ENCODE data around the gene AMER3.
A peak's percentile ranks its signal among the peaks of the same experiment; 100 is the strongest.

Gene AMER3

DNA sequence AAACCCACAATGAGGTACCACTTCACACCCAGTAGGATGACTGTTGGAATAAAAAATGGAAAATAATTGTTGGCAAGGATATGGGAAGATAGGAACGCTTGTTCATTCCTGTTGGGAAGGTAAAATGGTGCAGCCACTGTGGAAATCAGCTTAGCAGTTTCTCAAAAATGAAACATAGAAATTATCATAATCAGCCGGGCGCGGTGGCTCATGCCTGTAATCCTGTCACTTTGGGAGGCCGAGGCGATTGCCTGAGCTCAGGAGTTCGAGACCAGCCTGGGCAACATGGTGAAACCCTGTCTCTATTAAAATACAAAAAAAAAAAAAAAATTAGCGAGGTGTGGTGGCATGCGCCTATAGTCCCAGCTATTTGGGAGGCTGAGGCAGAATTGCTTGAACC lies 23.4 kb downstream of the AMER3 start:
- DNase-seq (ENCODE audit: low spot score): no peak

DNA sequence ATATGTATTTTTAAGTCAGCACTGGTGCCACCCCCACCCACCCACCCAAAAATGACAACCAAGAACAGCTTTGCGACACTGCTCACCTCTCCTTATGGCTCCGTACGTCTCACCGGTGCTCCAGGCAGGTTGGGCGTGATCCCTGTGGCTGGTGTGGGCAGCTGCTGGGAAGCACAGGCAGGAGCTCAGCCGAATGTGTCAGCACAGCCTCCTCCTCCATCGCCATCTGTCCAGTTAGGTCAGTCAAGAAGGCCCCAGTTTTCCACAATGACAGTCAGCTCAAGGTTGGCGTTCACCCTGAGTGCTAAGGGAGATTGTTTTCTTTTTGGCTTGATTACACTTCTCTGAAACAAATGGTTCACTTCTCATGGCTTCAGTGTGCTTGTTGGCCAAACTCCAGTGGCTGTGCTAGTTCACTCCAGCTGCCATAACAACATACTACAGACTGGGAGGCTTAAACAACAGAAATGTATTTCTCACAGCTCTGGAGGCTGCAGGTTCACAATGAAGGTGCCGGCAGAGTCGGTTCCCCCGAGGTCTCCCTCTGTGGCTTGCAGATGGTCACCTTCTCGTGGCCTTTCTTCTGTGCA lies 30.2 kb downstream of the AMER3 start:
- DNase-seq (ENCODE audit: low spot score): no peak

DNA sequence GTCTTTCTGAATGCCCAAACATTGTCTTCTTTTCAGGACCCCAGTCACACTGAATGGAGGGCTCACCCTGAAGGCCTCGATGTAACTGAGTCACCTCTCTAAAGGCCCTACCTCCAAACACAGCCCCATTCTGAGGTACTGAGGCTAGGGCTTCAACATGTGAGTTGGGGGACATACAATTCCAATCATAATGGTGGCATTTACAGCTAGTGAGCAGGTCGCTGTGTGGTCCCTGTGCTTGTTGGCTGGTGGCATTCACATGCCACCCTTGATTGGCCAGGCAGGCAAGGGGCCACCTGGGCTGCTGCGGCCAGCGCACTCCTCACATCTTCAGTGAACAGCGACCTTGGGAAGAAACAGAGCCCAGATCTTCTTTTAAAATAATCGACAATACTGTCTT lies 30.7 kb downstream of the AMER3 start:
- no peak for DNase-seq (ENCODE audit: low spot score)

DNA sequence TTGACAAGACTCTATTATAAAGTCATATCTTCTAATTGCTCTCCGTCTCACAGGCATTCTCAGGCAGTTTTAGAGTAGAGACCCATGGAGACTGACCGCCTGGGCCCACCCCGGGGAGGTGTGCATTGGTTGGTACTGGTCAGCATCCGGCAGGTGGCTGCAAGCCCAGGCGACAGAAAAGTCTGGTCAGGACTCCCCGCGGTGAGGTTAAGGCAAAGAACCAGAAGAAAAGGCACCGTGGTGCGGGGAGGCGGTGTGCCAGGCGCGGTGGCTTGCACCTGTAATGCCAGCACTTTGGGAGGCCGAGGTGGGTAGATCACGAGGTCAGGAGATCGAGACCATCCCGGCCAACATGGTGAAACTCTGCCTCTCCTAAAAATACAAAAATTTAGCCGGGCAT lies 32.5 kb downstream of the AMER3 start:
- DNase-seq (ENCODE audit: low spot score): no peak

DNA sequence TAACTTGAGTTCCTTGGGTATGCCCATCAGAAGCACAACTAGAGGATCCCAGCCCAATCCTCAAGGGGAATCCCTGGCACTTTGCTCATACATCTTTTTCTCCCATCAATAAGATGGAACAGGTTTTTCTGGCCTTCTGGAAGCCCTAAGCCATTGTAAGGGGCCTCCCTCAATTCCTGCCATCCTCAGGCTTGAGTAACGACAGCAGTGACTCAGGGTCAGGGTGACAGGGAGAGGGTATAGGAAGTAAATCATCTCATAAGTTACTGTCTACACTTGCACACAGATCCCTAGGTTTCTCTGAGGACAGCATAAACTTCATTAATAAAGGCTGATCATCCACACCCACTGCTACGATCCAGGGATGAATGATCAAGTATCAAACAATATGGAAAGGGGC lies 35.0 kb downstream of the AMER3 start:
- no peak for DNase-seq (ENCODE audit: low spot score)

DNA sequence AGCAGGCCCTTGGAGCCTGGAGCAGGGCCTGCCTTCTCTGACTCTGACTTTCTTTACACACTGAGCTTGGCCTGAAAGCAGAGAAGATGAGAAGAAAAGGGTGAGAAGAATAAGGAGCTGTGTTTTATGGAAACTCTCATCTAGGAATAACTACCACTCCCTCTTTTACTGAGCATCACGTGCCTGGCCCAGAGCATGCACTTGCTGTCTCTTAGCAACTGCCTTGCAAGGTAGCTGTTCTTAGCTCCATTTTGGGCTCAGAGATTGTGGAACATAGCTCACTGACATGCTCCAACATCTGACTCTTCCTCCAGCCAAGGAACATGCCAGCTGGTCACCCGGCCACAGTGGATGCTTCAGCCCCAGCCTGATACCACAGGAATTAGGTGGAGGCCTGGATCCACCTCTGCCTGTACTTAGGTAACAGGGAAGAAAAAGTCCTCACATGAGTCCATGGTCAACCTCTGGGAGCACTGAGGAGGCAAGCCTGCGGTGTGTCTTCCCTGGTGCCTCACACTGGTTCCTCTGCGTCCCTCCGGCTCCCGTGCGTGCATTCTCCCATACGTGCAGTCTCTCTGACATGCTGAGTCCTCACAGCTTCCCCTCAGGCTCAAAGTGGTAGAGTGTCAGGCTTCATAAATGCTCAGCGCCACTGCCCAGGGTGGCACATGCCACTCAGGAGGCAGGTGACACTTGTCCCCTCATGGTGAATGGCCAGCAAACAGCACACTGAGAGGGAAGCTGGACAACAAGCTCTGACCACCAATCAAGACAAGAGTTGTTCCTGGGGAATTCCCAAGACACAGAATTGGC lies 35.7 kb downstream of the AMER3 start:
- DNase-seq (ENCODE audit: low spot score): no peak

DNA sequence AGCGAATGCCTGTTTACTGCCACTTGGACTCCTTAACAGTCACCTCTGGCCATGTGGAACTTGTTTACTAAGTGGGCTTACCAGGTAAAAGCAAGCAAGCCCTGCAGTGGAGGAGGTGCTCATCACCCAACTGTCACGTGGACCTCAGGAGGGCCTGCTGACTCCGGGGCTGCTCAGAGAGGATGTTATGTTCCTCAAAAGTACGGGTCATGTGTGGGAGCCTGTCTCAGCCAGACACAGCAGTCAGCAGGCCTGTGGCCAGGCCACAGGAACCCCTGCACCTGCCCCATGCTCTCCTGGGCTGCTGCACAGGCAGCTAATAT lies 36.2 kb downstream of the AMER3 start:
- no peak for DNase-seq (ENCODE audit: low spot score)

DNA sequence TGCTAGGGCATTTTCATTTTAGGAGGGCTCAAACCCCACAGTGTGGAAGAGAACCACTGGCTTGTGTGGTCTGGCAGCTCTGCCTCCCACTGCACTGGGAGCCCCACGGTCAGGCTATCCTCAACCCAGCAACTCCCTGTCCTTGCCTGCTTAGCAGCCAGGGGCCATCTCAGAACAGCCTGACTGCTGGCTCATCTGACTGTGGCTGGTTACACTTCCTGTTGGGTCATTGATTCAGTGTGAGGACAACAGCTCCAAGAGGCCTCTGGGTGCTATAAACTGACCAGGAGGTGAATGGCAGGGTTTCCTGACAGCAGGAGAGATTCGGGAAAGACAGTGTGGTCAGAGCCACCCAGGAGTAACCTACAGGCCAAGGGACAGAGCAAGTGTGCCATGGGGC lies 40.1 kb downstream of the AMER3 start:
- no peak for DNase-seq (ENCODE audit: low spot score)

DNA sequence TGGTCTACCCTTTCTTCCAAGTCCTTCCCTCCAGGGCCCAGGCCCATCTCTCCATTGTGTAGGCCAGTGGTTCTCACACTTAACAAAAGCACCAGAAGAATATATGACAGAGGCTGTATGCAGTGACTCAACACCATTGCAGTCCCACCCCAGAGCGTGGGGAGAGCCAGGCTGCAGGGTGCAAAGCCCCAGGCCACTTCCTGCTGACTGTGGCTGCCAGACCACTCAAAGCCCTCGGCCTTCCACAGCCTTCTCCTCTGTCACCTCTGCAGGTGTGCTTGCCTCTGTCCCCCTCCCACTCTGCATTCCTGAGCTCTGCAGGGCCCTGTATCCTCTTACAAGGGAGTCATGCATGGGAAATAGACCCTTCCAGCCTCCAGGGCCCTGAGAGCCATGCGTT lies 41.0 kb downstream of the AMER3 start:
- DNase-seq (ENCODE audit: low spot score): no peak

DNA sequence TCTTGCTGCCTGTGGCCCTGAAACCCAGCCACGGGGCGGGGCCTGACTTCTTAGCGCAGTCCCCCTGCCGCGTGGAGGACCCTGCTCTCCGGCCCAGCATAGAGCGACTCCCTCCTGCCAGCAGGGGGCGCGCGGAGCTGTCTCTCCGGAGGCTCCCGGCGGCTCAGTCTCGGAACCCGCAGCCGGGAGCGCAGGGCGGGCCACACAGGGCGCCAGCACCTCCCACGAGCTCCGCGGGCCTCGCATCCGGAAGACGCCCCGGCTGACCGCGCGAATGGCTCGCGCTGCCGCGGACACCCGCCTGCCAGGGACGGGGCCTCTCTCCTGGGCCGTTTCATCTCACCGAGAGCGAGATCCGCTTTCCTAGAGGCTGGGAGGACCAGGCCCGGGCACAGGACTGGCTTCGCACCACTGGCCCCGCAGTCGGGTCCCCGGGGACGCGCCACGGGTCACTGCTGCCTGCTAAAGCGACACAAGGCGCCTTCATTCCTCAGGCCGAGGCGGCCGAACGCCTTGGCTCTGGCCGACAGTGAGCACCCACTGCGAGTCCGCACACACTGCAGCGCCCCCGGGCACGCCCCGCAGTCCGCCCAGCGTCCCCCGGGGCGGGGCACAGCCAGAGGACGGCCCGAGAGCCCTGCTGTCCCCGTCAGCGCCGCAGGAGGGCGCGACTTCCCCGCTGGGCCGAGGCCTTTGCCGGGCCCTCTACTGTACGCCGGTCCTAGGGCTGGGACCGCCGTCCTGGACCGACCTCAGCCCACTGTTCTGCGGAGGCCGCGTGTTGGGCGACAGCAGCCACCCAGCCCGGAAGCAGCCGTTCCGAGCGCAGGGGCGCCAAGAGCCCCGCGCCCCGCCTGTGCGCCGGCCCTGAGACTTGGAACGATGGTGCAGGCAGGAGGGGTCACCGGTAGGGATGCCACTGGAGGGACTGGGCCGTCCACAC lies 42.4 kb downstream of the AMER3 start:
- DNase-seq (ENCODE audit: low spot score): peak; percentile 81

DNA sequence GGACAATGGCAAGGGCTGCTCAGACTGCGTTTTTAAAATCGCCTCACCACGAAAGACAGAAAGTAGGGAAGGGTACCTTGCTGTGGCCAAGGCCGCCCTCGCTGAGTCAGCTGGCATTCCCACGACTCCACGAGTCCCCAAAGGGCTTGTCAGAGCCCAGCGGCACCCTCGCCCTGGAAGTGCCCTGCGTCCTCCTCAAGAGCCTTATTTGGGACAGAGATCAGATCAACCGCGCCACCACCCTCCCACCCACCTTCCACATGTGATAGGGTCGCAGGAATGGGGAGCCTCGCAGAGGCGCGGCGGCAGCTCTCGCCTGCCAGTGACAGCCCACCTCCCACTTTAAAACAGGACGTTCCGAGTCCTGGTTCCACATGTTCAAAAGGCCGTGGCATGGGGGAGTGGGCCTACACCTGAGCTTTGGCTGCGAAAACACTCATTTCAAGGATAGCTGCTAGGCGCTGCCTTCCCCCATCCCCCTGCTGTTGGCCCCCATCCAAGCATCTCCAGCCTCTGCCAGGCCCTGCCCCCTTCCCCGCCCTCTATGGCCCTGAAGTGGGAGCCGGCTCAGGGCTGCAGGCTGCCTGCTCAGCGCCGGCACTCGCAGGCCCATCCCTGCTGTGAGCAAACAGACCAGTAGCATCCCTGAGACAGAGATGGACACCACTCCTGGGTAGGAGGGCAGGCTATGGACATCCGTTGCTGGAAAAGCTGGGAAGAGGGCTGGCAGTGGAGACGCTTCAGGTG lies 43.3 kb downstream of the AMER3 start:
- DNase-seq (ENCODE audit: low spot score): peak; percentile 28

DNA sequence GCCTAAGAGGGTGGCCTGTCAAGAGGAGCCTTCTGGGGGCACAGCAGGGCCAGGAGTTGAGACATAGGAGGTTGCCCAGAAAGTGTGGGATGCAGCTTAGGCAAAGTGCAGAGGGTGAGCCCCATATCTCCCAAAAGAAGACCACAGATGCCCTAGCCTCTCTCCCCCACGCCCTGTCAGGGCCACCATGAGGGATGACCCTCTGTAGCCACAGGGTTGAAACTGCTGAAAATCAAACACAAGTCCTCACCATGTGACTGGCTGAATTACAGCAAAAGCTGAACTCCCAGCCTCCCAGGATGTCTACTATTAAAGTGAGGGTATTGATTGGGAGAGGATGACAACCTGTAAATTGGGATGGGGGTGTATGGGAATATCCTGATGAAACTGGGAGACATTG lies 44.0 kb downstream of the AMER3 start:
- no peak for DNase-seq (ENCODE audit: low spot score)

DNA sequence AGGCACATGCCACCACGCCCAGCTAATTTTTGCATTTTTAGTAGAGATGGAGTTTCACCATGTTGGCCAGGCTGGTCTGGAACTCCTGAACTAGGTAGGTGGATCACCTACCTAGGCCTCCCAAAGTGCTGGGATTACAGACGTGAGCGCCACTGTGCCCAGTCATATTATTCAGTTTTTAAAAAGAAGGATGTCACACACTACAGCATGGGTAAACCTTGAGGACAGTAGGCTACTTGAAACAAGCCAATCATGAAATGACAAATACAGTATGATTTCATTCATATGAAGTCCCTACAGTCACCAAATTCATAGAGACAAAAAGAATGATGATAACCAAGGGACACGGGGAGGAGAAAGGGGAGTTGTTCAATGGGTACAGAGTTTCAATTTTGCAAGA lies 50.3 kb downstream of the AMER3 start:
- no peak for DNase-seq (ENCODE audit: low spot score)

DNA sequence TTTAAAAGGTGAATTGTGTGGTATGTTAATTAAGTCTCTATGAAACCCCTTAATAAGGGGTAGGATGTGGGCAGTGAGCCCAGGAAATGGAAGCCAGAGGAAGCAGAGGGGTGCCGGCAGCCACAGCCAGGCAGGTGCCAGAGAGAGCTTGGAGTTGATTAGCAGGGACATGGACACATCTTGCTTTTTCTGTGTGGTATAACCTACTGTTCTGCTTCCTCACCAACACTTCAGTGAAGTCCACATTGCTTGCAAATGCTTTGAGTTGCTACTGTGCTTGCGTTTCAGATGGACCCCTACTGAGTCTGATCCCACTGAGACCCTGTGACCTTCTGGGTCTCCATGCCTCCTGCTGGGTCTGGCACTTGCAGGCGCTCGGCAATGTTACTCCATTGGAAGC lies 51.0 kb downstream of the AMER3 start:
- DNase-seq (ENCODE audit: low spot score): no peak

DNA sequence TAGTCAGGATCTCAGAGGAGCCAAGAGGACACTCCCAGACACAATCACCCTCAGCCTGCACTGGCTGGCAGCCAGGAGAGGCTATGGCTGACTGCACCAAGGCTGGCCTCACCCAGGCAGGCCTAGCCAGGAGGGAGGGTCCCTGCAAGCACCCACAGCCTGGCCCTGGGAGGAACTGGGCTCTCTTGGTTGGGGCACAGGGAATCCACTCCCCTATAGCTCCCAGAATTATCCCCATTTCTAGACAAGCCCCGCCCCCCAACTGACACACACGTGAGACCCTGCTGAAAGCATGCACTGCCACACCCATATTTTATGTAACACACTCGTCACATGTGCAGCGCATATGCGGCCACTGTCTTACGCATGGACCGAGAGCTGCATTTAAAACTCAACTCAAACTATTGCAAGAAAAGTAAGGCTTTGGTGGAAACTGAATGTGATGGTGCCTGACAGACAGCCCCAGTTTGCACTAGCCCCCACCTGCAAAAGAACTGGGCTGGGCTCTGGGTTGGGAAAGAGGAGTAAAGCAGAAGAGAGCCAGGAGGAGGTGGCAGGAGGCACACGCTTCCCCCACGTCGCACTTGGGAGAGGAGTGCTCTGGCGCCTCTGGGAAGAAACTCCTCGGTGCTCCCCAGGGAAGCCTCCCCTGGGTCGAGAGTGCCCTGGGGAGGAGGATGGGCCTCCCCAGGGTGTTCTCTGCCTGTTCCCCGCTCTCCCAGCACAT lies 52.5 kb downstream of the AMER3 start:
- no peak for DNase-seq (ENCODE audit: low spot score)

DNA sequence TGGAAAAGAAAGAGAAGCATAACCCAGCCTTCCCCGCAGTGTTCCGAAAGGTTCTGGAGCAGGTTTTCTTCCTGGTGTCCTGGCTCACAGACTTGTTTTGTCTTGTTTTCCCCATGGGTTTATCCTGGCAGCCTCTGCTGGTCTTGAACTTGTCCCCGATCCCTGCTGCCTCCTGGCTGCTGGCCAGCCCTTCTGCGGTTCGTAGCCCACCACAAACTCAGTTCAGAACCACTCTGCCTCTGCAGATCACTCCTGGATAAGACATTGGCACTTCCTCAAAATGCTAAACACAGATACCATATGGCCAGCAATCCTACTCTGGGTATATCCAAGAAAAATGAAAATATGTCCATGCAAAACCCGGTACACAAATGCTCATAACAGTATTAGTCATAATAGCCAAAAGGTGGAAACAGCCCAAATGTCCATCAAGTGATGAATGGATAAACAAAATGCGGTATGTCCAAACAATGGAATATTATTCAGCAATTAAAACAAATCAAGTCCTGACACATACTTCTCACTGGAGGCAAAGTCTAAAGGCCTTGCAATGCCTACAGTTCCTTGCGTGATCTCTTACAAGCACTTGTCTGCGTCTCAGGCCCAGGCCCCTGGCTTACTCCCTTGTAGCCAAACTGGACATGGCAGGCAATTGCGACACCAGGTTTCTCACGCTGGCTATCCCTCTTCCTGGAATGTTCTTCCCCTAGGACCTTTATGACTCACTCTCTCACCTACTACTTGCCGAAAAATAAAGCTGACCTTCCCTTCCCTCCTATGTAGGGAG lies 53.3 kb downstream of the AMER3 start:
- no peak for DNase-seq (ENCODE audit: low spot score)

DNA sequence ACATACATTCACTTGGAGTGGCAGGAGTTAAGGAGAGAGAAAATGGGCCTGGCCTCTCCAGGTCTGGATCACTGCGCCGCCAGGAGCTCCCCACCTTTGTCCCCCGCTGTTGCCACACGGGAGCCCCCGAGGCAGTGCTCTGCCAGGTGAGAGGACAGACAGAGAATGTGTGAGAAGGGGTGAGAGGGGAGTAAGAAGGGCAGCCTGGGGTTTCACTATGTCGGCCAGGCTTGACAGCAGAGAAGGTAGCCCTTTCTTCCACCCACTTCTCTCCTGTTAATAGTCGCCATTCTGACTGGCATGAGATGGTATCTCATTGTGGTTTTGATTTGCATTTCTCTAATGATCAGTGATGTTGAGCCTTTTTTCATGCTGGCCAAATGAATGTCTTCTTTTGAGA lies 55.1 kb downstream of the AMER3 start:
- DNase-seq (ENCODE audit: low spot score): no peak

DNA sequence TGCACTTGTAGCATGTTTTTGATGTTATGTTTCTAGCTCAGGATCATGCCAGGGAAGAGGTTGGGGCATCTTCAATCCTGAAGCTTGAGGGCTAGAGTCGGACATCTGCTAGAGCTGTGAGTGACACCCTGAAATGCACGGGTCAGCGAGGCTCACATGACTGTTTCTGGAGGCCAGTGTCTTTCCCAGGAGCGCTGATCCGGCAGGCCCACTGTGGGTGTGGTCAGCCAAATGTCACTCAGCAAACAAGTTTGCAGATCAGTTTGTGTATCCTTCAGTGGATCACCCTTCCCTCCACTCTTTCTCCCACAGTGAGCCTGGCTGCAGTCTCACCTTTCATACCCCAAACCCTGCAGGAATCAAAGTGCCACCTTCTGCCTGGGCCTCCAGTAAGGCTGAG lies 58.4 kb downstream of the AMER3 start:
- DNase-seq (ENCODE audit: low spot score): no peak

DNA sequence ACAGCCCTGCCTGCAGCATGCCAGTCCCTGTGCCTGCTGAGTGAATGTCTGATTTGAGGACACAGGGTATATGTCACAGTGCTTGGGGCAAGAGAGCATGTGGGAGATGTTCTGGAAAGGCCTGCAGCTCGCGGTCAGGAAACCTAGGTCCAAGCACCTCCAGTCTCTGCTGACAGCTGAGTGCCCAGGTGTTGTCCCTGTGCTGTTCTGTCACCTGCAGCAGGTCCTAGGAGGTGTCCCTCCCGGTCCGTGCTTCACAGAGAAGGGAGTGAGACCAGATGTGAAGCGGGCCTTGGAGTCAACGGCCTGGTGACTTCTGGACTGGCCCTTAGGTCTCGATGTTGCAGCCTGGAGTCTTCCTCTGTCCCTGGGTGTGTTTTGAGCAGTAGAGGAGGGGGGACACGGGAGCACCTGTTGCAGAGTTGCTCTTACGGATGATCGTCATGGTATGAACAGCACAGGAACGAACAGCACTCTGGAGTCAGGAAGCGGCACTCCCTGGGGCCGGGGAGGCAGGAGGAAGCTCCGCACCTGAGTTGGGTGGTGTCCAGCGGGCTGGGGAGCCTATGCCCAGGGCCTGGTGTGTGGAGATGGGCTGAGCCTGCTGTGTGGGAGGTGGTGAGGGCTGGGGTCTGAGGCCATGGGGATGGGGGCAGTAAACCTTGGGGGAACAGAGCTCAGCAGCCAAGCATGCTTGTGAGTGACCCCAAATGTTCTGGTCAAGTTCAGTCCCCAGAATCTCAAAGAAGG lies 59.8 kb downstream of the AMER3 start:
- DNase-seq (ENCODE audit: low spot score): no peak
